Peyer's patch (tissue), 4 donors: Measurements from ENCODE around the gene CORO7.

Experiments
- POLR2A ChIP-seq, 2 donors: fragments of 450-650 bp; IDR thresholded peaks; one replicate each; pipeline ENCODE4 v1.5.1; 2017; ENCODE audit warnings: antibody characterized with exemption in 2 of 2, mild to moderate bottlenecking in 2 of 2, moderate library complexity in 2 of 2
- TF ChIP-seq, protein P1 (sequence below), 6 experiments: fragments of 450-650 bp in 4 of 6; fragments of 200-600 bp in 2 of 6; sonication (generic) in 1 of 6; IDR thresholded peaks; one replicate each; pipeline ENCODE4 v1.5.1; 2017 to 2019; ENCODE audit warnings: antibody characterized with exemption in 6 of 6, mild to moderate bottlenecking in 3 of 6, moderate library complexity in 1 of 6

DNA sequence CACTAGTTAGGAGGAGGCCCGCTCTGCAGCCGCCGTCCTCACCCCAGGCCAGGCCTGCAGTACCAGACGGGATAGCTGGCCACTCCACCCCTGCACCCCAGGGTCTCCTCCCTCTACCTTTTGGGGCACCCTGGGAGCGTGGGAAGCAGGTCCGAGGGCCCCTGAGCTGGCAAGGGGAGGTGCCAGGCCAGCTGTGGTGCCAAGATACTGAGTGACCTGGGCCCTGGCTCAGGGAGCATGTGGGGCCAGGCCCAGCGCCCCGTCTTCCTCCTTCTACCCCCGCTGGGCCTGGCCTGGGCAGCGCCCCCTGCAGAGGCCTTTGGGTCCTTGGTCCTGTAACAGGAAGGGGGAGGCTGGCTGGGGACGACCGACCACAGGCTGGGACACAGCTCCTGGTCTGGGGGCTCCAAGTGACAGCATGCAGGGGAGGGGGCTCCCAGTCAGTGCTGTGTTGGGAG is 78.2 kb downstream of the CORO7 start:
- TF ChIP-seq, protein P1, sequence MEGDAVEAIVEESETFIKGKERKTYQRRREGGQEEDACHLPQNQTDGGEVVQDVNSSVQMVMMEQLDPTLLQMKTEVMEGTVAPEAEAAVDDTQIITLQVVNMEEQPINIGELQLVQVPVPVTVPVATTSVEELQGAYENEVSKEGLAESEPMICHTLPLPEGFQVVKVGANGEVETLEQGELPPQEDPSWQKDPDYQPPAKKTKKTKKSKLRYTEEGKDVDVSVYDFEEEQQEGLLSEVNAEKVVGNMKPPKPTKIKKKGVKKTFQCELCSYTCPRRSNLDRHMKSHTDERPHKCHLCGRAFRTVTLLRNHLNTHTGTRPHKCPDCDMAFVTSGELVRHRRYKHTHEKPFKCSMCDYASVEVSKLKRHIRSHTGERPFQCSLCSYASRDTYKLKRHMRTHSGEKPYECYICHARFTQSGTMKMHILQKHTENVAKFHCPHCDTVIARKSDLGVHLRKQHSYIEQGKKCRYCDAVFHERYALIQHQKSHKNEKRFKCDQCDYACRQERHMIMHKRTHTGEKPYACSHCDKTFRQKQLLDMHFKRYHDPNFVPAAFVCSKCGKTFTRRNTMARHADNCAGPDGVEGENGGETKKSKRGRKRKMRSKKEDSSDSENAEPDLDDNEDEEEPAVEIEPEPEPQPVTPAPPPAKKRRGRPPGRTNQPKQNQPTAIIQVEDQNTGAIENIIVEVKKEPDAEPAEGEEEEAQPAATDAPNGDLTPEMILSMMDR (IDR thresholded peaks at IDR 0.05) = no peak
- no peak for TF ChIP-seq POLR2A (IDR thresholded peaks at IDR 0.05)
